GM12873 (cell line): ENCODE measurements around the gene PDE8A.

ENCODE experiments used
- CTCF ChIP-seq: IDR thresholded peaks from 2 replicates; pipeline ENCODE4 v1.5.1; 2012; ENCODE audit warnings: low read depth, mild to moderate bottlenecking, moderate library complexity, low read length, control low read depth; ENCODE audit not compliant: insufficient read depth; ENCODE audit errors: missing control alignments

PDE8A gene

GRCh38 chr15:85031086-85031943 lies 49.7 kb downstream of the PDE8A start:
- TF ChIP-seq CTCF: no peak

- TF ChIP-seq CTCF: no peak
Measured at GRCh38 chr15:85031944-85032558, 50.4 kb downstream of the PDE8A start.

- TF ChIP-seq CTCF: no peak
Measured at GRCh38 chr15:85033148-85033547, 51.5 kb downstream of the PDE8A start.

- TF ChIP-seq CTCF: no peak
Measured at GRCh38 chr15:85034276-85034675, 52.6 kb downstream of the PDE8A start.

- TF ChIP-seq CTCF: no peak
Measured at GRCh38 chr15:85035980-85036379, 54.3 kb downstream of the PDE8A start.

- no peak for TF ChIP-seq CTCF
Measured at GRCh38 chr15:85036716-85037115, 55.1 kb downstream of the PDE8A start.

GRCh38 chr15:85037641-85038040 lies 56.0 kb downstream of the PDE8A start:
- TF ChIP-seq CTCF: no peak
